Liver (tissue), 9 donors: ENCODE measurements around the gene PFDN6. TPM values are rescaled to one million over a fixed set of nuclear protein-coding genes. Genes with fewer than 3 reads are reported as not detected.
A peak's percentile ranks its signal among the peaks of the same experiment; 100 is the strongest.

Experiments
- DNase-seq: peaks from one replicate; pipeline ENCODE4 v3.0.0-alpha.2; 2017; ENCODE audit warnings: low spot score
- H3K27ac ChIP-seq, 2 donors: one replicate each; pipeline ENCODE4 v1.7.0; 2013; ENCODE audit warnings: inconsistent platforms in 2 of 2, low read length in 2 of 2, control low read depth in 1 of 2, low read depth in 1 of 2, mild to moderate bottlenecking in 1 of 2
- H3K27me3 ChIP-seq, 4 donors: one replicate each; pipeline versions ENCODE4 v1.6.1 to v1.7.0; 2013; ENCODE audit warnings: low read length in 3 of 4, inconsistent platforms in 1 of 4, mild to moderate bottlenecking in 1 of 4, moderate library complexity in 1 of 4; ENCODE audit not compliant: control insufficient read depth in 4 of 4, insufficient read depth in 4 of 4
- H3K36me3 ChIP-seq, 4 donors: one replicate each; pipeline versions ENCODE4 v1.6.1 to v1.7.0; 2013; ENCODE audit warnings: low read length in 3 of 4, mild to moderate bottlenecking in 3 of 4, low read depth in 1 of 4, moderate library complexity in 1 of 4; ENCODE audit not compliant: control insufficient read depth in 4 of 4, insufficient read depth in 3 of 4
- H3K4me1 ChIP-seq, 4 donors: one replicate each; pipeline versions ENCODE4 v1.6.1 to v1.7.0; 2013; ENCODE audit warnings: low read length in 3 of 4, mild to moderate bottlenecking in 3 of 4, moderate library complexity in 1 of 4; ENCODE audit not compliant: control insufficient read depth in 4 of 4, insufficient read depth in 4 of 4
- H3K4me3 ChIP-seq, 3 donors: one replicate each; pipeline versions ENCODE4 v1.6.1 to v1.7.0; 2013; ENCODE audit warnings: low read length in 3 of 3, control low read depth in 1 of 3, low read depth in 1 of 3, mild to moderate bottlenecking in 1 of 3
- H3K9ac ChIP-seq, 2 donors: one replicate each; pipeline ENCODE4 v1.7.0; 2013; ENCODE audit warnings: low read length in 2 of 2, mild to moderate bottlenecking in 2 of 2, moderate library complexity in 2 of 2, control low read depth in 1 of 2, low read depth in 1 of 2
- H3K9me3 ChIP-seq, 4 donors: one replicate each; pipeline versions ENCODE4 v1.6.1 to v1.7.0; 2013; ENCODE audit warnings: low read length in 3 of 4; ENCODE audit not compliant: control insufficient read depth in 4 of 4
- EGR1 ChIP-seq, 2 donors: IDR thresholded peaks; 2 replicates each; pipeline ENCODE4 v1.6.1; 2016 to 2018; ENCODE audit warnings: antibody characterized with exemption in 2 of 2, low read depth in 2 of 2
- GABPA ChIP-seq, 2 donors: IDR thresholded peaks in 1 of 2; conservative IDR thresholded peaks in 1 of 2; 2 replicates each; pipeline ENCODE4 v1.6.1; 2016; ENCODE audit warnings: antibody characterized with exemption in 2 of 2, mild to moderate bottlenecking in 1 of 2, moderate library complexity in 1 of 2
- HNF4A ChIP-seq, 2 donors: conservative IDR thresholded peaks; 2 replicates each; pipeline ENCODE4 v1.6.1; 2016; ENCODE audit warnings: antibody characterized with exemption in 2 of 2, mild to moderate bottlenecking in 2 of 2
- NR2F2 ChIP-seq: IDR thresholded peaks from 2 replicates; pipeline ENCODE4 v1.6.1; 2016; ENCODE audit warnings: antibody characterized with exemption
- RAD21 ChIP-seq, 2 donors: IDR thresholded peaks; 2 replicates each; pipeline ENCODE4 v1.6.1; 2016; ENCODE audit warnings: antibody characterized with exemption in 2 of 2, mild to moderate bottlenecking in 2 of 2
- YY1 ChIP-seq: IDR thresholded peaks from 2 replicates; pipeline ENCODE4 v1.6.1; 2016; ENCODE audit warnings: antibody characterized with exemption, mild to moderate bottlenecking
- WGBS: extraction: QIAGEN DNeasy Blood & Tissue Kit; methylation state at CpG from one replicate; pipeline ENCODE4 v1.1.7; 2013; 5-methylcytosine and 5-hydroxymethylcytosine counted together
- polyA plus RNA-seq, 2 donors: library from polyadenylated mRNA; stranded (reverse) in 1 of 2; unstranded in 1 of 2; fragments of 200-250 nt in 1 of 2; fragments of >200 nt in 1 of 2; fragmentation: Nextera tagmentation in 1 of 2; extraction: Ambion mirVana in 1 of 2; gene quantifications; one replicate each; pipeline versions ENCODE4 v1.2.1 to v1.2.3, GENCODE V29; 2013 to 2015
- total RNA-seq, 2 donors: library from RNA; depleted of rRNA; stranded (reverse); fragments of >200 nt; gene quantifications; one replicate each; pipeline ENCODE4 v1.2.3, GENCODE V29; 2014
- TF ChIP-seq, protein P1 (sequence below): fragments of 150-350 bp; IDR thresholded peaks from 2 replicates; pipeline ENCODE4 v1.5.1; 2017; ENCODE audit warnings: improper control_type of control experiment, low read depth, low read length; ENCODE audit not compliant: missing input control
- TF ChIP-seq, protein P2 (sequence below): IDR thresholded peaks from 2 replicates; pipeline ENCODE4 v1.6.1; 2016; ENCODE audit warnings: antibody characterized with exemption
- TF ChIP-seq, protein P3 (sequence below): IDR thresholded peaks from 2 replicates; pipeline ENCODE4 v1.6.1; 2016; ENCODE audit warnings: antibody characterized with exemption, mild to moderate bottlenecking
- donor health status: healthy.
- donor health status: healthy.
- donor health status: healthy.
- donor health status: healthy.
- donor health status: healthy.

The PFDN6 gene
- total and polyA plus RNA-seq, 4 donors, result 6.5 to 60.1 (median 17.4) TPM

DNA sequence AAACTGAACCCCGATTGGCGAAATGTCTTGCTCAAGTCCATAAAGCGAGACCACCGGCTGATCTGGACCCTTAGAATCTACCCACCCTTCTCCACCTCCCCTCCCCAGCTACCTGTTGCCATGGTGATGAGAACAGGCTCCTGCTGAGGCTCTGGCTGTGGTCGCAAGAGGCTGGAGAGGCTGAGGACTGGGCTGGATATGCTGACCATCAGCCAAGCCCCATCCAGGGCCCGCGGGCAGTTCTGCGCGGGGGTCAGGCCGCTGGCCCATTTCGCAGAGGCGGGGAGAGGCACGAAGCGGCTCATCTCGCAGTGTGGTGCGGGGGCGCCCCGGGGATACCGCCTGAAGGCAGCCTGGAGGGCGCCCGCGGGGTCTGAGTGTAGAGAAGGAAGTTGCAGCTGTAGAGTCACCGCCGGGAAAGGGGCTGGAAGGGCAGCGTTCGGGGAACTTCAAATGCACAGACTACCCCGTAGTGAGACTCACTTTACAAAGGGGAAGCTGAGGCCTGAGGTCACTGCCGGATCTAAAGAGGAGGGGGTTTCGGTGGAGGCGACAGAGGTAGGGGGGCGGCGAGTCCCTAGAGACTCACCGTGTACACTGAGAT is 23.8 kb downstream of the PFDN6 start:
- H3K4me1 ChIP-seq, result peaks cover 11 to 39% (median 26%) of the 10 kb centered on the region in 4 donors
- H3K9ac ChIP-seq, result peak overlapping the region; percentile 87 to 90
- WGBS, result under 1% methylated on average over 33 of the region's 33 CpGs
- H3K27ac ChIP-seq, result peak overlapping the region; percentile 98 to 99
- DNase-seq, result no peak
- peaks cover 0 to 5% (median 0%) of the 10 kb centered on the region in 4 donors for H3K36me3 ChIP-seq
- peak overlapping the region; percentile 66 to 96 (median 88) for H3K4me3 ChIP-seq
- H3K9me3 ChIP-seq, result no peaks in the 10 kb centered on the region
- no peaks in the 10 kb centered on the region for H3K27me3 ChIP-seq
- TF ChIP-seq GABPA (IDR thresholded peaks at IDR 0.05 in 1 of 2, conservative IDR thresholded peaks at IDR 0.05 in 1 of 2) (no peak), NR2F2 (no peak)
- TF ChIP-seq, protein P1, sequence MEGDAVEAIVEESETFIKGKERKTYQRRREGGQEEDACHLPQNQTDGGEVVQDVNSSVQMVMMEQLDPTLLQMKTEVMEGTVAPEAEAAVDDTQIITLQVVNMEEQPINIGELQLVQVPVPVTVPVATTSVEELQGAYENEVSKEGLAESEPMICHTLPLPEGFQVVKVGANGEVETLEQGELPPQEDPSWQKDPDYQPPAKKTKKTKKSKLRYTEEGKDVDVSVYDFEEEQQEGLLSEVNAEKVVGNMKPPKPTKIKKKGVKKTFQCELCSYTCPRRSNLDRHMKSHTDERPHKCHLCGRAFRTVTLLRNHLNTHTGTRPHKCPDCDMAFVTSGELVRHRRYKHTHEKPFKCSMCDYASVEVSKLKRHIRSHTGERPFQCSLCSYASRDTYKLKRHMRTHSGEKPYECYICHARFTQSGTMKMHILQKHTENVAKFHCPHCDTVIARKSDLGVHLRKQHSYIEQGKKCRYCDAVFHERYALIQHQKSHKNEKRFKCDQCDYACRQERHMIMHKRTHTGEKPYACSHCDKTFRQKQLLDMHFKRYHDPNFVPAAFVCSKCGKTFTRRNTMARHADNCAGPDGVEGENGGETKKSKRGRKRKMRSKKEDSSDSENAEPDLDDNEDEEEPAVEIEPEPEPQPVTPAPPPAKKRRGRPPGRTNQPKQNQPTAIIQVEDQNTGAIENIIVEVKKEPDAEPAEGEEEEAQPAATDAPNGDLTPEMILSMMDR, result no peak
- TF ChIP-seq, protein P2, sequence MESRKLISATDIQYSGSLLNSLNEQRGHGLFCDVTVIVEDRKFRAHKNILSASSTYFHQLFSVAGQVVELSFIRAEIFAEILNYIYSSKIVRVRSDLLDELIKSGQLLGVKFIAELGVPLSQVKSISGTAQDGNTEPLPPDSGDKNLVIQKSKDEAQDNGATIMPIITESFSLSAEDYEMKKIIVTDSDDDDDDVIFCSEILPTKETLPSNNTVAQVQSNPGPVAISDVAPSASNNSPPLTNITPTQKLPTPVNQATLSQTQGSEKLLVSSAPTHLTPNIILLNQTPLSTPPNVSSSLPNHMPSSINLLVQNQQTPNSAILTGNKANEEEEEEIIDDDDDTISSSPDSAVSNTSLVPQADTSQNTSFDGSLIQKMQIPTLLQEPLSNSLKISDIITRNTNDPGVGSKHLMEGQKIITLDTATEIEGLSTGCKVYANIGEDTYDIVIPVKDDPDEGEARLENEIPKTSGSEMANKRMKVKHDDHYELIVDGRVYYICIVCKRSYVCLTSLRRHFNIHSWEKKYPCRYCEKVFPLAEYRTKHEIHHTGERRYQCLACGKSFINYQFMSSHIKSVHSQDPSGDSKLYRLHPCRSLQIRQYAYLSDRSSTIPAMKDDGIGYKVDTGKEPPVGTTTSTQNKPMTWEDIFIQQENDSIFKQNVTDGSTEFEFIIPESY, result no peak

DNA sequence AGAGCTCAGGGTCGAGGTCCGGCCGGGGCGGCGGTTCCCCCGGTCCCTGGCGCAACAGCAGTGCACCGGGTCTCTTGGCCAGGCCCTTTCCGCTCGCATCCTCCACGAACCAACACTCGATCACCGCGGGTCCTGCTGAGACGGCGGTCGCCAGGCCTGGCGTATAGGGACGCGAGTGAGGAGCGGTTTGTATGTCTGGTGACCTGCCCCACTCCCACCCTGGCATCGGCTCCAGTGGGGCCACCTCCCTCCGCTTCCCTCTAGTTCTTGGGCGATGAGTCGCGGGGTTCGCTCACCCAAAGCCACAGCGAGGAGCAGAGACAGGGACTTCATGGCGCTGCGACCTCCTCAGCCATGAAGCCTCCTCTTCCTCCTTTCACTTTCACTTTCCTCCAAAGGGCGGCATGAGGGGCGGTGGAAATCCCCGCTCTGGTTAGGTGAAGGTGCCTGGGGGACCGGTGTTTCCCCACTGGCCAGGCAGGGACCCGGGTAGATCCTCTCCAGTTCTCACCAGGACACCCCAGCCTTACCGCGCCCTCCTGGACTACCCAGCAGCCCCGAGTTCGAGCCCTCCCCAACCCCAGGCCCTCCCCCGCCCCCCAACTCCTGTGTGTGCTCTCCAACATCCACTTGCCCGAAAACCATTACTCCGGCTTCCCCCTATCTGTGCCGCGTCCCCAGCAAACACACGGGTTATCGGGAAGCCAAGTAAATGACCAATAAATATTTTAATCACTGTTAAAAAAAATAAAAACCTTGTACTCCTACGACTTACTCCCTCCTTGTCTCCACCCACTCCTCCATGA is 24.5 kb downstream of the PFDN6 start, which contains the start of gene TAPBP:
Gene TAPBP, minus strand, starts transcription at position 370 of the 806 bp plus-strand sequence. Its CDS starts 37 bp downstream, at position 333.
- DNase-seq, result peak; percentile 72
- Histone ChIP-seq H3K4me1 (peaks cover 11 to 46% (median 33%) of the 10 kb centered on the region in 4 donors), H3K27me3 (no peaks in the 10 kb centered on the region), H3K4me3 (peak within 1 kb of the TSS; percentile 66 to 96 (median 88)), H3K27ac (peak within 1 kb of the TSS; percentile 98 to 99), H3K9ac (peak within 1 kb of the TSS; percentile 87 to 90), H3K36me3 (peaks cover 0 to 2% (median 0%) of the 10 kb centered on the region in 4 donors), H3K9me3 (no peaks in the 10 kb centered on the region)
- TF ChIP-seq HNF4A (conservative IDR thresholded peaks at IDR 0.05), result peak in 1 of 2 donors; percentile 13
- TF ChIP-seq EGR1 (IDR thresholded peaks at IDR 0.05; ENCODE audit: low read depth in 2 of 2), result no peak
- TF ChIP-seq RAD21 (IDR thresholded peaks at IDR 0.05), result no peak
- TF ChIP-seq YY1, result peak; percentile 89
- TF ChIP-seq, protein P3, sequence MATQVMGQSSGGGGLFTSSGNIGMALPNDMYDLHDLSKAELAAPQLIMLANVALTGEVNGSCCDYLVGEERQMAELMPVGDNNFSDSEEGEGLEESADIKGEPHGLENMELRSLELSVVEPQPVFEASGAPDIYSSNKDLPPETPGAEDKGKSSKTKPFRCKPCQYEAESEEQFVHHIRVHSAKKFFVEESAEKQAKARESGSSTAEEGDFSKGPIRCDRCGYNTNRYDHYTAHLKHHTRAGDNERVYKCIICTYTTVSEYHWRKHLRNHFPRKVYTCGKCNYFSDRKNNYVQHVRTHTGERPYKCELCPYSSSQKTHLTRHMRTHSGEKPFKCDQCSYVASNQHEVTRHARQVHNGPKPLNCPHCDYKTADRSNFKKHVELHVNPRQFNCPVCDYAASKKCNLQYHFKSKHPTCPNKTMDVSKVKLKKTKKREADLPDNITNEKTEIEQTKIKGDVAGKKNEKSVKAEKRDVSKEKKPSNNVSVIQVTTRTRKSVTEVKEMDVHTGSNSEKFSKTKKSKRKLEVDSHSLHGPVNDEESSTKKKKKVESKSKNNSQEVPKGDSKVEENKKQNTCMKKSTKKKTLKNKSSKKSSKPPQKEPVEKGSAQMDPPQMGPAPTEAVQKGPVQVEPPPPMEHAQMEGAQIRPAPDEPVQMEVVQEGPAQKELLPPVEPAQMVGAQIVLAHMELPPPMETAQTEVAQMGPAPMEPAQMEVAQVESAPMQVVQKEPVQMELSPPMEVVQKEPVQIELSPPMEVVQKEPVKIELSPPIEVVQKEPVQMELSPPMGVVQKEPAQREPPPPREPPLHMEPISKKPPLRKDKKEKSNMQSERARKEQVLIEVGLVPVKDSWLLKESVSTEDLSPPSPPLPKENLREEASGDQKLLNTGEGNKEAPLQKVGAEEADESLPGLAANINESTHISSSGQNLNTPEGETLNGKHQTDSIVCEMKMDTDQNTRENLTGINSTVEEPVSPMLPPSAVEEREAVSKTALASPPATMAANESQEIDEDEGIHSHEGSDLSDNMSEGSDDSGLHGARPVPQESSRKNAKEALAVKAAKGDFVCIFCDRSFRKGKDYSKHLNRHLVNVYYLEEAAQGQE, result peak; percentile 12
- WGBS, result under 1% methylated on average over 47 of the region's 47 CpGs
